B cell (primary cell): Measurements from ENCODE around the gene EML3. TPM values are rescaled to one million over a fixed set of nuclear protein-coding genes. Genes with fewer than 3 reads are reported as not detected.

Source experiments
- ATAC-seq: fragments of 200-7000 bp; cut with Tn5 transposase; one replicate; pipeline ENCODE4 v1.10.0; 2021; ENCODE audit warnings: low read depth, mild to moderate bottlenecking, moderate number of reproducible peaks, moderate library complexity
- CTCF ChIA-PET: fragments of 350-600 bp; sonication (Branson Sonifier 250); formaldehyde crosslinking; loops from one replicate; lab custom pipeline; 2021; ENCODE audit warnings: antibody characterized with exemption, inconsistent platforms; lab: Charles Lee
- POLR2A ChIA-PET: fragments of 350-600 bp; sonication (Branson Sonifier 250); formaldehyde crosslinking; loops from one replicate; lab custom pipeline; 2021; ENCODE audit warnings: antibody characterized with exemption; lab: Charles Lee
- DNase-seq: peaks from one replicate; pipeline ENCODE4 v3.0.0; 2013
- H2AFZ ChIP-seq: 2 replicates; pipeline ENCODE4 v1.6.1; 2012; ENCODE audit warnings: mild to moderate bottlenecking, low read depth, low read length; ENCODE audit not compliant: insufficient read depth, poor library complexity, severe bottlenecking
- H3K27ac ChIP-seq, 2 donors: 1 replicate in 1 of 2; 2 replicates in 1 of 2; pipeline ENCODE4 v1.5.1; 2012 to 2013; ENCODE audit warnings: low read length in 2 of 2, mild to moderate bottlenecking in 2 of 2, moderate library complexity in 1 of 2
- H3K27me3 ChIP-seq, 4 experiments: fragments of 200-600 bp in 1 of 4; sonication (generic) in 1 of 4; replicated peaks in 1 of 4; 1 replicate in 2 of 4; 2 replicates in 2 of 4; pipeline versions ENCODE4 v1.6.1 to v1.7.0; 2013 to 2016; ENCODE audit warnings: low read length in 3 of 4, mild to moderate bottlenecking in 2 of 4, mixed read lengths in 1 of 4, moderate library complexity in 1 of 4; ENCODE audit not compliant: insufficient read depth in 4 of 4, control insufficient read depth in 3 of 4; ENCODE audit errors: control extremely low read depth in 1 of 4
- H3K36me3 ChIP-seq, 2 experiments: replicated peaks in 1 of 2; 1 replicate in 1 of 2; 2 replicates in 1 of 2; pipeline versions ENCODE4 v1.6.1 to v1.7.1; 2013; ENCODE audit warnings: low read length in 1 of 2; ENCODE audit not compliant: insufficient read depth in 2 of 2, control insufficient read depth in 1 of 2; ENCODE audit errors: control extremely low read depth in 1 of 2, extremely low read depth in 1 of 2
- H3K4me1 ChIP-seq, 2 donors: fragments of 200-600 bp in 1 of 2; sonication (generic) in 1 of 2; 1 replicate in 1 of 2; 2 replicates in 1 of 2; pipeline versions ENCODE4 v1.5.1 to v1.6.1; 2013 to 2017; ENCODE audit warnings: low read length in 2 of 2; ENCODE audit not compliant: control insufficient read depth in 2 of 2, insufficient read depth in 2 of 2
- H3K4me2 ChIP-seq: replicated peaks from 2 replicates; pipeline ENCODE3; 2012; ENCODE audit warnings: mild to moderate bottlenecking, low read depth, low read length; ENCODE audit not compliant: poor library complexity, severe bottlenecking
- H3K4me3 ChIP-seq, 5 experiments: fragments of 200-600 bp in 1 of 5; sonication (generic) in 1 of 5; 1 replicate in 3 of 5; 2 replicates in 2 of 5; pipeline versions ENCODE4 v1.5.1 to v1.7.0; 2011 to 2016; ENCODE audit warnings: low read length in 4 of 5, mild to moderate bottlenecking in 4 of 5, low read depth in 2 of 5, control low read depth in 1 of 5, moderate library complexity in 1 of 5; ENCODE audit not compliant: insufficient read depth in 1 of 5; ENCODE audit errors: control extremely low read depth in 1 of 5, extremely low read depth in 1 of 5
- H3K79me2 ChIP-seq: fragments of 200-600 bp; sonication (generic); one replicate; pipeline ENCODE4 v1.6.0; 2016; ENCODE audit warnings: low read length; ENCODE audit not compliant: control insufficient read depth, insufficient read depth
- H3K9ac ChIP-seq: fragments of 200-600 bp; sonication (generic); 2 replicates; pipeline ENCODE4 v1.6.1; 2017; ENCODE audit warnings: mild to moderate bottlenecking, low read length, moderate library complexity
- H3K9me3 ChIP-seq, 3 donors: one replicate each; pipeline versions ENCODE4 v1.6.1 to v1.7.1; 2013; ENCODE audit warnings: low read length in 2 of 3; ENCODE audit not compliant: control insufficient read depth in 2 of 3, insufficient read depth in 1 of 3; ENCODE audit errors: control extremely low read depth in 1 of 3
- H4K20me1 ChIP-seq: 2 replicates; pipeline ENCODE4 v1.6.0; 2012; ENCODE audit warnings: mild to moderate bottlenecking, low read length; ENCODE audit not compliant: insufficient read depth, control insufficient read depth, poor library complexity, severe bottlenecking
- H3K27ac Mint-ChIP-seq: one replicate; pipeline ENCODE4 v1.8.0; 2021; ENCODE audit warnings: mixed read lengths
- H3K27me3 Mint-ChIP-seq: one replicate; pipeline ENCODE4 v1.8.0; 2021; ENCODE audit warnings: mixed read lengths
- H3K4me1 Mint-ChIP-seq: one replicate; pipeline ENCODE4 v1.8.0; 2021; ENCODE audit warnings: mixed read lengths
- H3K4me3 Mint-ChIP-seq: one replicate; pipeline ENCODE4 v1.8.0; 2021; ENCODE audit warnings: mixed read lengths
- H3K9me3 Mint-ChIP-seq: one replicate; pipeline ENCODE4 v1.8.0; 2022; ENCODE audit warnings: mixed read lengths; ENCODE audit not compliant: insufficient read depth
- EZH2 ChIP-seq: IDR thresholded peaks from 2 replicates; pipeline ENCODE4 v1.6.1; 2012; ENCODE audit warnings: borderline replicate concordance, low read depth, mild to moderate bottlenecking, moderate library complexity, low read length; ENCODE audit not compliant: insufficient read depth, poor library complexity, severe bottlenecking
- WGBS: methylation state at CpG from one replicate; pipeline ENCODE4 v1.1.5; 2013; ENCODE audit warnings: missing lambda C conversion rate; ENCODE audit not compliant: insufficient coverage; 5-methylcytosine and 5-hydroxymethylcytosine counted together
- intact Hi-C: fragments of 100-400 bp; cut with micrococcal nuclease; formaldehyde crosslinking; loops from one replicate; pipeline ENCODE4 v1.10.0; 2022
- polyA plus RNA-seq: library from polyadenylated mRNA; depleted of rRNA; stranded (reverse); fragments of >200 nt; gene quantifications from 2 replicates; pipeline ENCODE4 v1.2.3, GENCODE V29; 2012
- total RNA-seq, 2 donors: library from RNA; stranded (reverse); fragments of 120-200 nt in 1 of 2; gene quantifications; 1 replicate in 1 of 2; 2 replicates in 1 of 2; pipeline versions ENCODE4 v1.2.3 to v1.2.4, GENCODE V29; 2013 to 2022
- TF ChIP-seq, protein P1 (sequence below): fragments of 200-600 bp; IDR thresholded peaks from one replicate; pipeline ENCODE4 v1.8.0; 2022; ENCODE audit warnings: antibody characterized with exemption, mild to moderate bottlenecking

EML3 gene
- total and polyA plus RNA-seq, 2 donors (not counting 1 experiment from before 2014, with no cell fraction given): 127 to 128 TPM

DNA sequence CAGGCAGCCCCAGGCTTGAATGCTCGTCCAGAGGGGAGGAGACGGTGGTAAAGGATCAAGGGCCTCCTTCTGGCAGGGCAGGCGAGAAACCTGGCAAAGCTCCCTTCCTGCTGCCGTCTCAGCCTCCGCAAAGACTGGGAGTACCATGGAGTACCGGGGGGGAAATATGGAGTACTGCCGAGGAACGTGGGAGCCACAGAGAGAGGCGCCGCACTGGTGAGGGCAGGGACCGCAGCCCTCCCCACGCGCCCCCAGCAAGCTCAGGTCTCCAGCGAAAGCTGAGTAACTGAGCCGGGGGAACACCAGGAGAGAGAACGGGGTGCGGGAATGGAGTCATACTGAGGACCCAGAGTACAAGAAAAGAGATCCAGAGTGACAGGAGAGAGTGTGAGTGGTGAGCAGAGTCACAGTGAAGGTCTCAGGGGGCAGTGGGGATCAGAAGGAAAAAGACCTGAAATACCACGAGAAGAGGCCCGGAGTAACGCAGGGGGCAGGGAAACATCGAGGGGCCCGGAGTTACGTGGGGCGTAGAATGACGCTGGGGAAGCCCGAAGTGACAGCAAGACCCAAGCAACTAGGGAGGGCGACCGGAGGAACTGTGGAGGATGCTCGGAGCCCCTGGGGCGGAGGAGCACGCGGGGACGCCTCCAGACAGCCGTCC lies 740 bp downstream of the EML3 start:
- Histone ChIP-seq H3K36me3 (peaks cover 0 to 34% of the 10 kb centered on the region in 2 experiments), H2AFZ (peak overlapping the region; percentile 90)
- ATAC-seq: peak; percentile 16

More for the DNA sequence above, 740 bp downstream of the EML3 start:
- Histone ChIP-seq H3K9ac (peak overlapping the region; percentile 74), H3K27ac (peak overlapping the region; percentile 76 to 96), H3K4me1 (peaks cover 10 to 29% of the 10 kb centered on the region in 2 donors), H3K4me2 (peak overlapping the region; percentile 90), H3K27me3 (no peaks in the 10 kb centered on the region), H3K9me3 (no peaks in the 10 kb centered on the region), H4K20me1 (peaks cover 7% of the 10 kb centered on the region), H3K79me2 (peaks cover 67% of the 10 kb centered on the region), H3K4me3 (peak overlapping the region; percentile 70 to 84 (median 75))
- intact Hi-C loops: loop anchor here (1.0 to 2.0 kb wide), 6 partner anchors 10 to 115 kb away; partner anchors contain the start of genes C11orf98, CSKMT, GANAB and HNRNPUL2
- TF ChIP-seq, protein P1, sequence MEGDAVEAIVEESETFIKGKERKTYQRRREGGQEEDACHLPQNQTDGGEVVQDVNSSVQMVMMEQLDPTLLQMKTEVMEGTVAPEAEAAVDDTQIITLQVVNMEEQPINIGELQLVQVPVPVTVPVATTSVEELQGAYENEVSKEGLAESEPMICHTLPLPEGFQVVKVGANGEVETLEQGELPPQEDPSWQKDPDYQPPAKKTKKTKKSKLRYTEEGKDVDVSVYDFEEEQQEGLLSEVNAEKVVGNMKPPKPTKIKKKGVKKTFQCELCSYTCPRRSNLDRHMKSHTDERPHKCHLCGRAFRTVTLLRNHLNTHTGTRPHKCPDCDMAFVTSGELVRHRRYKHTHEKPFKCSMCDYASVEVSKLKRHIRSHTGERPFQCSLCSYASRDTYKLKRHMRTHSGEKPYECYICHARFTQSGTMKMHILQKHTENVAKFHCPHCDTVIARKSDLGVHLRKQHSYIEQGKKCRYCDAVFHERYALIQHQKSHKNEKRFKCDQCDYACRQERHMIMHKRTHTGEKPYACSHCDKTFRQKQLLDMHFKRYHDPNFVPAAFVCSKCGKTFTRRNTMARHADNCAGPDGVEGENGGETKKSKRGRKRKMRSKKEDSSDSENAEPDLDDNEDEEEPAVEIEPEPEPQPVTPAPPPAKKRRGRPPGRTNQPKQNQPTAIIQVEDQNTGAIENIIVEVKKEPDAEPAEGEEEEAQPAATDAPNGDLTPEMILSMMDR: no peak
- no peak for TF ChIP-seq EZH2
- Mint-ChIP-seq H3K4me1 (peaks cover 28% of the 10 kb centered on the region), H3K27ac (peak overlapping the region; percentile 99), H3K4me3 (peak overlapping the region; percentile 97), H3K27me3 (no peaks in the 10 kb centered on the region), H3K9me3 (no peaks in the 10 kb centered on the region)
- CTCF ChIA-PET: interaction anchor here (0.8 to 3.7 kb wide), 13 partner anchors 10 to 82 kb away, joined by 3 to 32 read pairs (median 4); partner anchors contain the start of genes B3GAT3, C11orf98, CSKMT and EEF1G
- DNase-seq: peak; percentile 86
- POLR2A ChIA-PET: interaction anchor here (0.5 to 2.7 kb wide), 6 partner anchors 10 to 230 kb away, joined by 3 to 16 read pairs (median 6); partner anchors contain the start of genes MTA2, TUT1, UBXN1 and ZBTB3
- under 1% methylated on average over 32 of the region's 34 CpGs for WGBS
